Activated CD4-positive, alpha-beta memory T cell treated with anti-CD3 and anti-CD28 coated beads, Interleukin-2, amount 10 ng/mL, durations not matched to agents 7 days and 5 days (primary cell): ENCODE data around the gene CADPS. TPM values are rescaled to one million over a fixed set of nuclear protein-coding genes. Genes with fewer than 3 reads are reported as not detected.

Source experiments
- CTCF ChIA-PET: fragments of 350-600 bp; sonication (Branson Sonifier 250); formaldehyde crosslinking; loops from one replicate; lab custom pipeline; 2021; ENCODE audit warnings: antibody characterized with exemption, inconsistent platforms; lab: Charles Lee
- POLR2A ChIA-PET: fragments of 350-600 bp; sonication (Branson Sonifier 250); formaldehyde crosslinking; loops from one replicate; lab custom pipeline; 2021; ENCODE audit warnings: antibody characterized with exemption; lab: Charles Lee
- DNase-seq: peaks from one replicate; pipeline ENCODE4 v3.0.0-alpha.2; 2020
- H3K27ac Mint-ChIP-seq: one replicate; pipeline ENCODE4 v1.8.0; 2021; ENCODE audit warnings: mild to moderate bottlenecking, mixed read lengths
- H3K27me3 Mint-ChIP-seq: one replicate; pipeline ENCODE4 v1.8.0; 2021; ENCODE audit warnings: mixed read lengths
- H3K36me3 Mint-ChIP-seq: one replicate; pipeline ENCODE4 v1.8.0; 2021; ENCODE audit warnings: low read depth, mixed read lengths
- H3K4me1 Mint-ChIP-seq: one replicate; pipeline ENCODE4 v1.8.0; 2021; ENCODE audit warnings: mixed read lengths
- H3K4me3 Mint-ChIP-seq: one replicate; pipeline ENCODE4 v1.8.0; 2021; ENCODE audit warnings: mild to moderate bottlenecking, mixed read lengths
- H3K9me3 Mint-ChIP-seq: one replicate; pipeline ENCODE4 v1.8.0; 2021; ENCODE audit warnings: mixed read lengths
- total RNA-seq, 2 experiments: library from RNA; stranded (reverse); gene quantifications; one replicate each; pipeline ENCODE4 v1.2.3, GENCODE V29; 2021

The CADPS gene
- total RNA-seq, 2 experiments from 2014 or later = not detected

DNA sequence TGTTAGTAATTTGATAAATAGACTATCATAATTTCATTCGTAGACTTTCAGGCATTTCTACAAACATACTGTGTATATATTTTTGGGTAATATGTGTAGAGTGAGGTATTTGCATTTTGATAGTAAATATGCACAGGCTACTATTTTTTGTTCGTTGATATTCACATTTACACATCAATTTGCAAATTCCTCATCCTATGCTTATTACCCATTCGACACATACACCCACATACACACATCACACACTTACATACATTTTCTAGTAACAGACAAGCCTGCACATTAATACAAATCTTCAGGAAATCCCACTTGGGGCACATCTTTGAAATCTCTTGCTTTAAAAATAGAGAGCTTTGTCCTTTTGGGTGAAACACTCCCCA is 373.9 kb downstream of the CADPS start:
- DNase-seq = no peak
- Mint-ChIP-seq H3K27me3 (no peaks in the 10 kb centered on the region), H3K36me3 (no peaks in the 10 kb centered on the region), H3K9me3 (no peaks in the 10 kb centered on the region), H3K4me3 (no peak overlapping the region), H3K27ac (no peak overlapping the region), H3K4me1 (no peaks in the 10 kb centered on the region)
- ChIA-PET POLR2A (interaction anchor here (1.4 kb wide), 1 partner anchor 21 kb away, joined by 3 read pairs; no protein-coding TSS in a partner anchor), CTCF (no interaction called here)

DNA sequence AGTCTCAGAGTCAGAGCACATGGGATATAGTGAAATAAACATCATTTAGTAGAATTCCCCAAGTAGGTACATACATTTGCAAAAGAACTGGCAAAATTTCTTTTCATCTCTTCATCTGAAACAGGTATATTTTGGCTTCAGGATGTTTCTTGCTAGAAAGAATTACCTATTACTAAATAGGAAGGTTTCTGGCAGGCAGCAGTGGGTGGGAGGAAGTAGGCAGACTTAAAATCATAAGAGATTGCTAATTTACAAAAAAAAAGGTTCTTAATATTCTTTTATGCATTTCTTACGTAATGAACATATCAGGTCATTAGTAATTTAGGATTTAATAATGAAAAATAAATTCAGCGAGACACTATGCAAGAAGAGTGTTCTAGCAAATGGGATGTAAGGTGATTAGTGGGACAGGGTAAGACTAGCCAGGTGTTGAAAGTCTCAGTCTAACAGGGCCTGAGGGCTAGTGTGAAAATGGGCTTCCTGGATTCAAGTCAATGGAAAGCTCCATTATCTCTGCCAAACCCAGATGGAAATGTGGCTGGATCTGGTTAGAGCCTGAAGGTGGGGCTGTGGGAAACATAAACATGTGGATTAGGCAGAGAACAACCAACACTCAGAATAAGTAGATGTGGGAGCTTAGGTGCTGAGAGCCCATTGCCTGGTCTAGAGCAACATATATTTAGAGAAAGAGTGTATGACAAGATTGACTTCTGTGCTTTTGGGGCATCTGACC is 374.5 kb downstream of the CADPS start:
- CTCF ChIA-PET = no interaction called here
- POLR2A ChIA-PET = no interaction called here
- Mint-ChIP-seq H3K27me3 (no peaks in the 10 kb centered on the region), H3K4me1 (no peaks in the 10 kb centered on the region), H3K36me3 (no peaks in the 10 kb centered on the region), H3K9me3 (no peaks in the 10 kb centered on the region), H3K4me3 (no peak overlapping the region), H3K27ac (no peak overlapping the region)
- DNase-seq = no peak

DNA sequence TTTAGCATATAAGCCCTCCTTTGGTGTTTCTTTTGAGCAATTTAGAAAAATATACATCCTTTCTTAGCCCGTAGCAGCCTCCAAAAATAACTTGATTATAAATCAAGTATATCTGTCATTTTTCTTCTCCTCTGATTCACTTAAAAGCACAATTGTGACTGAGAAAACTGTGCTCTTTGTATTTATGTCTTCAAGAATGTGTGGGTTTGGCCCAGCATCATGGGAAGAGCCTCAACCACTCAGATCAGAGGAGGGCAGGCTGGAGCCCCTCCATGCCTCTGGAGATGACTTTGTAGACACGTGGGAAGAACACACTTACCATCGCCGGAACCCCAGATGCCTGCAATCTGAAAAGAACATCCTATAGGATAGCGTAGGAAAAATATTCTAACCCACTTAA is 378.1 kb downstream of the CADPS start:
- CTCF ChIA-PET = no interaction called here
- Mint-ChIP-seq H3K4me1 (no peaks in the 10 kb centered on the region), H3K27ac (no peak overlapping the region), H3K27me3 (no peaks in the 10 kb centered on the region), H3K9me3 (no peaks in the 10 kb centered on the region), H3K4me3 (no peak overlapping the region), H3K36me3 (no peaks in the 10 kb centered on the region)
- no peak for DNase-seq
- POLR2A ChIA-PET = no interaction called here

DNA sequence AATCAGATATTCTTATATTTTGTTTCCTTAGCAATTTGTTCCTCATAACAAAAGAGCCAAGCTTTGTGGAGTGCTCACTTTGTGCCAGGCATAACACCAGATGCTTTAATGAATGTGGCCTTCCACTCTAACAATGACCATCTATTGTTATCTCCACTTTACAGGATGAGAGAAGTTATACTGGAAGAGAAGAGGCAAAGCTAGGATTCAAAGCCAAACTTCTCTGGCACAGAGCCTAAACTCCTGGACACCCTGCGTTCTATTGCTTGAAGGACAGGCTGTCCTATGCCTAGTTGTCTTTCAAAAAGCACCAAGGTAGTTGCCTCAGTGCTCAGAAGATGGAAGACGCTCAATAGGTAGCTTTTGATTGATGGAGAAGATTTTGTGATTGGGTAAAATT is 378.7 kb downstream of the CADPS start:
- ChIA-PET CTCF (no interaction called here), POLR2A (no interaction called here)
- DNase-seq = no peak
- no peak overlapping the region for H3K27ac Mint-ChIP-seq
- H3K9me3 Mint-ChIP-seq = no peaks in the 10 kb centered on the region
- H3K27me3 Mint-ChIP-seq = no peaks in the 10 kb centered on the region
- no peaks in the 10 kb centered on the region for H3K4me1 Mint-ChIP-seq
- no peaks in the 10 kb centered on the region for H3K36me3 Mint-ChIP-seq
- H3K4me3 Mint-ChIP-seq = no peak overlapping the region

DNA sequence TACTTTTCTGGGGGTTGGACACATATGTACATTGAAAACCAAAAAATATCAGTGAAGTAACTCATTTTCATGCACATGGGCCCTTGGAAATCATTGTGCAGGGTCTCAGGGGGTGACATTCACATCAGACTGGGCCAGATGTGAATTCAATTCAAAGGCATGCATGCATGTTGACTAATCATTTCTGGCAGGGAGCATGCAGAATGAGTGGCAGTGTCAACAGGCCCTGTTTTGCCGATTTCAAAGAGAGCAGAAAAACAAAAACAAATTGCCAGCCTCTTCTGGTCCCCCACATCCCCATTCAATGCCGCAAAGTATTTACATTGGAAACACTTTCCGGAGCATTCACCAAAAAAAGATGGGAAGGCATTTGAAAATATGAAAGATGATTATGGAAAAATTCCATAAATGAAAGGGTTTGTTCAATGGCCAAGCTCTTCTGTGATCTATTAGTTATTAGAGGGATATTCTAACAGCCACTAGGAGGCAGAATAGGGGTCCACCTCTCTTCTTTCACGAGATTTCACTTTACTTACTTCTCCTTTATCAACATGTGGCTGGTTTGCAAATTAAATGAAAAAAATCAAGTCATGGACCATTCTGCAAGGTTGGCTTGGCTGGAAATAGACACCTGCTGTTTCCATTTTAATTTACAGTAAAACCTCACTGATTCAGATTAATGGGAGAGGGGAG is 382.0 kb downstream of the CADPS start:
- H3K4me1 Mint-ChIP-seq = no peaks in the 10 kb centered on the region
- H3K4me3 Mint-ChIP-seq = no peak overlapping the region
- H3K27ac Mint-ChIP-seq = no peak overlapping the region
- H3K9me3 Mint-ChIP-seq = no peaks in the 10 kb centered on the region
- H3K36me3 Mint-ChIP-seq = no peaks in the 10 kb centered on the region
- ChIA-PET POLR2A (no interaction called here), CTCF (no interaction called here)
- no peaks in the 10 kb centered on the region for H3K27me3 Mint-ChIP-seq
- DNase-seq = no peak

DNA sequence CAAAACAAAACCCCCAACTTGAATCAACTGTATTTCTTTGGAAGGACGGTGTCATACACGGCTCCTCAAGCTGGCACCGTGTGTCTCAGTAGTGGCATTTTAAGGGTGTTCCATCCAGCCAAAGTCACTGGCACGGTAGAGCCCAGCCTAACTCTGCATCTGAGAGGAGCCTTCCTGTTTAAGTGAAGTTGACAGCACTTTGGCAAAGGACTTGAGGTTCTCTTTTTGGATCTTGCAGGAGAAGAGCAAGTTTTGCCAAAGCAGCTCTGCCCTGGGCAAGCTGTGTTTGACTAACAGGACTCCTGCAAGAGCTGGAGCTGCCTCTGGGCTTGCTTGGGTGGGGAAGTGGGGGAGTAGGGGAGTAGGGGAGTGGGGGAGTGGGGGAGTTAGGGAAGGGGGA is 392.3 kb downstream of the CADPS start:
- H3K4me1 Mint-ChIP-seq = no peaks in the 10 kb centered on the region
- H3K9me3 Mint-ChIP-seq = no peaks in the 10 kb centered on the region
- no peak overlapping the region for H3K4me3 Mint-ChIP-seq
- H3K27ac Mint-ChIP-seq = no peak overlapping the region
- ChIA-PET CTCF (interaction anchor here (0.6 kb wide), 1 partner anchor 1758 kb away, joined by 5 read pairs; no protein-coding TSS in a partner anchor), POLR2A (no interaction called here)
- H3K36me3 Mint-ChIP-seq = no peaks in the 10 kb centered on the region
- no peak for DNase-seq
- no peaks in the 10 kb centered on the region for H3K27me3 Mint-ChIP-seq

DNA sequence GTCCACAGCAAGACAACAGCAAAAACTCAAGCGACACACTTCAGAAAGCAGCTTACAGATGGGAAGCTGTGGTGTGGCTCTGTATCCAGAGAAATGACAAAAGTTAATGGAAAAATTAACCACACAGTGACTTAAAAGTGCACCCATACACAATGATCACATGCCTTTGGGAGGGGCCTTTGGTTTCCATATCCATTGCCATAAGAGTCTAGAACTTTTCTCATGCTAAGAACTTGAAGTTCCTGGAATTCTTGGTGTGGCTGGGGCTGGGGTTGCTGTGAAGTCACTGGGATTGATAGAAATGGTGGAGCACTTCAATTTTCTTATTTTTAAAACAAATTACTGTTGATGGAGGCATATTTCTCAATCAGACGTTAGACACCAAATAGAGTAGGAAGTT is 393.3 kb downstream of the CADPS start:
- ChIA-PET POLR2A (no interaction called here), CTCF (no interaction called here)
- no peak overlapping the region for H3K4me3 Mint-ChIP-seq
- DNase-seq = no peak
- no peaks in the 10 kb centered on the region for H3K9me3 Mint-ChIP-seq
- H3K4me1 Mint-ChIP-seq = no peaks in the 10 kb centered on the region
- H3K27me3 Mint-ChIP-seq = no peaks in the 10 kb centered on the region
- no peak overlapping the region for H3K27ac Mint-ChIP-seq
- H3K36me3 Mint-ChIP-seq = no peaks in the 10 kb centered on the region

DNA sequence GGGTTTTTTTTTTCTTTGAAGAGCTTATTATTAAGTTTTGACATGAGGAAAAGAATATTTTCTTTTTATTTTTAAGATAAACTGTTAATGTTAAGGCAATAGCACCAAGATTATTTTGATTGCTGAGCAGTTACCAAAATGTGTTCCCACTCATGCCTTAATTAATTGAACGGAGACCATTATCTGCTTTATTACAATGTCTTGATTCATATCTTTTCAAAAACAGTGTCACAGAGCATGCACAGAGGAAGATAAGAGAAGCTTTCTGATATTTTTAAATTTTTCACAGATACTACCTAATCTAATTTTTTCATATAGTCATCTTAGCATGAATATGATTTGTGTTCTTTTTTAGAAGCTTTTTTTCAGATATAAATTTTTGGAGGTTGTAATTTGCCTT is 395.2 kb downstream of the CADPS start:
- Mint-ChIP-seq H3K9me3 (no peaks in the 10 kb centered on the region), H3K27ac (no peak overlapping the region), H3K36me3 (no peaks in the 10 kb centered on the region), H3K27me3 (no peaks in the 10 kb centered on the region), H3K4me3 (no peak overlapping the region), H3K4me1 (no peaks in the 10 kb centered on the region)
- ChIA-PET POLR2A (interaction anchor here (1.0 kb wide), 1 partner anchor 22 kb away, joined by 3 read pairs; no protein-coding TSS in a partner anchor), CTCF (no interaction called here)
- DNase-seq = no peak

DNA sequence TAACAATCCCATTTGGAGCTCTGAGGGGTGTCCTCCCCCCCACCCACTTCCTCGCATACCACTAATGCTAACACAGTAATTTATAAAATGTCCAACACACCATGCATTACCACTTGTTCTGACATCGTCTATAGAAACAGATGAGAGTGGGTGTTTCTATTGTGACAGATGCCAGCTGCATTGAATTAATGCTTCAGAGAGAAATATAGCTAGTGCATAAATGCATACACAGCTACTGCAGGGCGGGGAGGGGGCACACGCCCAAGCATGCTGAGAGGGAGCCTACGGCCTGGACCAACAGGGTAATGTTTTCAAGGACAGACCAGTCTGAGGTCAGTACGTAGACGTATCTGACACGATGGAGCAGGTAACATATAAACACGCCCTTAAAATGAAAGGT is 395.9 kb downstream of the CADPS start:
- H3K9me3 Mint-ChIP-seq = no peaks in the 10 kb centered on the region
- H3K4me3 Mint-ChIP-seq = no peak overlapping the region
- no peak for DNase-seq
- ChIA-PET CTCF (no interaction called here), POLR2A (no interaction called here)
- no peaks in the 10 kb centered on the region for H3K4me1 Mint-ChIP-seq
- no peaks in the 10 kb centered on the region for H3K27me3 Mint-ChIP-seq
- H3K36me3 Mint-ChIP-seq = no peaks in the 10 kb centered on the region
- H3K27ac Mint-ChIP-seq = no peak overlapping the region

DNA sequence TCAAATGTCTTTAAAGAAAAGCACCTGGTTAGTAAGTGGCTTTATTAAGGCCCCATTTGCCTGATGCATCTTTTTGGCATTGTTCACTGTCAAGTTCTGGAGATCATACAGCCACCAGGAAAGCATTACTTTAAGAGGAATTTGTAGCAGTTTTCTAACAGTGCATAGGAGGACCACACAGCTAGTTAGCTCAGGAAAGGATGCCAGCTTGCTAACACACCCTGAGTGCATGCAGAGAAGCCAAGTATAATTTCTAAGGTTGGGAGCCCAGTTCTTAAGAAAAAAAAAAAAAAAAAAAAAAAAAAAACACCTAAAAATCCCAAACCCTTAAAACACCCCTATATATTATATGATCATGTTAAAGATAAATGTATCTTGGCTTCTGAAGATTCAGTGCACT is 399.9 kb downstream of the CADPS start:
- Mint-ChIP-seq H3K27me3 (no peaks in the 10 kb centered on the region), H3K27ac (no peak overlapping the region), H3K4me1 (no peaks in the 10 kb centered on the region), H3K4me3 (no peak overlapping the region), H3K9me3 (no peaks in the 10 kb centered on the region), H3K36me3 (no peaks in the 10 kb centered on the region)
- ChIA-PET POLR2A (no interaction called here), CTCF (no interaction called here)
- DNase-seq = no peak

DNA sequence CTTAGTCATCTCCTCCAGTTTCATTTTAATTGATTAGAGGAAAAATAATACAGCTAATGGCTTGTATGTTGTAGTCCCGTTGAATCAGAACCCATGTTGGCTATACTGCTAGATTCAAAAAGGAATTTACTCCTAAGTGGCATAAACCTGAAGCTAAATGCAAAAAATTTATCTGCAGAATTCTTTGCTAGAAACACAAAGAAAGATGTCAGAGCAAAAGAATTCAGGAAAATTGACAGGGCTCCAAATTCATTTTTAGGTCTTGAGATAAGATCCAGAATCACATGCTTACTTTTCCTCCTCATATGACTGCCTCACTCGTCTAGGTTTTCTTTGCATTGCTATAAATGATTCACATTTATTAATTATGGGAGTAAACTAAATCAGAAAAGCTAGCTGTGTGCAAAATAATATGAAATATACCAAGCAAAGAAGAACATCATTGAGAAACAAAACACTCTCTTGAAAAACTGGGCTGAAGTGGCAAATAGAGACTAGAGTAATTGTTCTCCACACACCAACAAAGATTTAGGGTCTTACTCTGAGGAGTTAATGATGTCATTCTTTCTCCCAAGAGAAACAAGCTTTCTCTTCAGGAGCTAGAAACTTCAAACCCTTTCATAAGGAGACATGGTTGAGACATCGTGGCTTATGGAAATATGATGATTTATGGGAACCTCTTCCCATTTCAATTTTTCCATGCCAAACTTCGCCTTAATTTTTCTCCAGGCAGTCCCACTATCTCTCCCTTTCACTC is 407.1 kb downstream of the CADPS start:
- H3K27me3 Mint-ChIP-seq = no peaks in the 10 kb centered on the region
- H3K36me3 Mint-ChIP-seq = no peaks in the 10 kb centered on the region
- POLR2A ChIA-PET = no interaction called here
- no peak overlapping the region for H3K4me3 Mint-ChIP-seq
- no peak overlapping the region for H3K27ac Mint-ChIP-seq
- no peaks in the 10 kb centered on the region for H3K4me1 Mint-ChIP-seq
- no peaks in the 10 kb centered on the region for H3K9me3 Mint-ChIP-seq
- CTCF ChIA-PET = no interaction called here
- DNase-seq = no peak

DNA sequence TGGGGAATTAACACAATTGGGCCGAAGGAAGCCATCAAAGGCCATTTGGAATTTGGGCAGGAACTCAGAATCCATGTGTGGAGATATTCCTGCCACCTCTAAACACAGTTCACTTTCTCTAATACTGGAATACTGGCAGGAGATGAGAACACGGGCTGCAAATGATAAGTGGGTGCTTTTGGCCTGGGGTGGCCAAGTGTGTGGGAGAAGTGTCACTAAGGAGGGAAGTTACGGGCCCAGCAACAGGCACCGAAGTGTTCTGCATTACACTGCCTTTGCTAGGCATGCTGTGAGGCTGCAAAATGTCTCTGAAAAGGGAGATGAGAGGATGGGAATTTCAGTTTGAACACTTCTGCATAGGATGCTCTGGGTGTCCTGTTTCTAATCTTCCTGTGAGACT is 412.4 kb downstream of the CADPS start:
- DNase-seq = no peak
- Mint-ChIP-seq H3K4me1 (no peaks in the 10 kb centered on the region), H3K4me3 (no peak overlapping the region), H3K27me3 (no peaks in the 10 kb centered on the region), H3K9me3 (no peaks in the 10 kb centered on the region), H3K27ac (no peak overlapping the region), H3K36me3 (no peaks in the 10 kb centered on the region)
- ChIA-PET POLR2A (no interaction called here), CTCF (no interaction called here)

DNA sequence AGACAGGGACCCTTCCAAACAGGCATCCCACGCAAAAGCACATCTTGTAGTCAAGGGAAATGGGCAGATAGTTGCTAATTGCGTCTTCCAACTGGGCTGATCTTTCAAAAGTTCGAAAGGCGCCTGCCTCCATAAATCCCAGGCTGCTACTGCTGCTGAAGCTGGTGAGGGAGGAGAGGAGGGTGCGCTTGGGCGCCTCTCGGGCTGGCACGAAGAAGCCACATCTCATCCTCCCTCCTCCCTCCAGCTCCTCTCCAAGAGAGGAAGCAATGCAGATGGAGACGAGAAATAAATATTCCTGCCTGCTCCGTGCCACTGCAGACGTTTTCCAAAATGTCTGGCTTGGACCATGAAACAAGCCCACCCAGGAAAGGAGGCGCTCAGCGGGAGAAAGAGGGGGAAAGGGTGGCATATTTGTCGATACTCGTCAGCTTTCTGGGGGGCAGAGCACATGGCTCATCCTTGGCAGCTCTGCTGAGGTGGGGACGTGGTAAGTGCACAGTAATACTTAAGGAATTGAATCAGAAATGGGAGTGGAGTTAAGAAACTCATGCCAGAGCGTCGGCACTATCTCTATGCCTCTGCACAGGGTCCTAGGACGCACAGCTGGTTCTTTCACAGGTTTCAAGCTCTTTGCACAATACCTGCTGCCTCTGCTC is 413.0 kb downstream of the CADPS start:
- Mint-ChIP-seq H3K4me1 (no peaks in the 10 kb centered on the region), H3K4me3 (no peak overlapping the region), H3K9me3 (no peaks in the 10 kb centered on the region), H3K27me3 (no peaks in the 10 kb centered on the region), H3K36me3 (no peaks in the 10 kb centered on the region), H3K27ac (no peak overlapping the region)
- CTCF ChIA-PET = no interaction called here
- no peak for DNase-seq
- POLR2A ChIA-PET = no interaction called here
